ENCODE measurements around the gene AQP10.

GRCh38 chr1:154304664-154305337, 16.1 kb upstream of the AQP10 start:
- TF ChIP-seq POLR2A (IDR thresholded peaks at IDR 0.05) (no peak), CTCF (IDR thresholded peaks at IDR 0.05) (no peak)
